ENCODE measurements around the gene GPC1.

The GPC1 gene

GRCh38 chr2:240398661-240399267 is 36.7 kb upstream of the GPC1 start:
- DNase-seq (ENCODE audit: low read depth) = no peak
- TF ChIP-seq, protein P1, sequence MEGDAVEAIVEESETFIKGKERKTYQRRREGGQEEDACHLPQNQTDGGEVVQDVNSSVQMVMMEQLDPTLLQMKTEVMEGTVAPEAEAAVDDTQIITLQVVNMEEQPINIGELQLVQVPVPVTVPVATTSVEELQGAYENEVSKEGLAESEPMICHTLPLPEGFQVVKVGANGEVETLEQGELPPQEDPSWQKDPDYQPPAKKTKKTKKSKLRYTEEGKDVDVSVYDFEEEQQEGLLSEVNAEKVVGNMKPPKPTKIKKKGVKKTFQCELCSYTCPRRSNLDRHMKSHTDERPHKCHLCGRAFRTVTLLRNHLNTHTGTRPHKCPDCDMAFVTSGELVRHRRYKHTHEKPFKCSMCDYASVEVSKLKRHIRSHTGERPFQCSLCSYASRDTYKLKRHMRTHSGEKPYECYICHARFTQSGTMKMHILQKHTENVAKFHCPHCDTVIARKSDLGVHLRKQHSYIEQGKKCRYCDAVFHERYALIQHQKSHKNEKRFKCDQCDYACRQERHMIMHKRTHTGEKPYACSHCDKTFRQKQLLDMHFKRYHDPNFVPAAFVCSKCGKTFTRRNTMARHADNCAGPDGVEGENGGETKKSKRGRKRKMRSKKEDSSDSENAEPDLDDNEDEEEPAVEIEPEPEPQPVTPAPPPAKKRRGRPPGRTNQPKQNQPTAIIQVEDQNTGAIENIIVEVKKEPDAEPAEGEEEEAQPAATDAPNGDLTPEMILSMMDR (conservative IDR thresholded peaks at IDR 0.05; ENCODE audit: control insufficient read depth, insufficient read depth, low read depth, low read length) = no peak
- H3K4me3 ChIP-seq (ENCODE audit: control insufficient read depth, low read depth, low read length) = no peak overlapping the region

GRCh38 chr2:240399419-240400324 is 35.8 kb upstream of the GPC1 start:
- TF ChIP-seq, protein P1 (conservative IDR thresholded peaks at IDR 0.05; ENCODE audit: control insufficient read depth, insufficient read depth, low read depth, low read length) = no peak
- DNase-seq (ENCODE audit: low read depth) = no peak
- no peak overlapping the region for H3K4me3 ChIP-seq (ENCODE audit: control insufficient read depth, low read depth, low read length)

- no peak overlapping the region for H3K4me3 ChIP-seq (ENCODE audit: control insufficient read depth, low read depth, low read length)
- DNase-seq (ENCODE audit: low read depth) = no peak
- TF ChIP-seq, protein P1 (conservative IDR thresholded peaks at IDR 0.05; ENCODE audit: control insufficient read depth, insufficient read depth, low read depth, low read length) = no peak
Observed at GRCh38 chr2:240400371-240401161, 34.9 kb upstream of the GPC1 start.

DNA sequence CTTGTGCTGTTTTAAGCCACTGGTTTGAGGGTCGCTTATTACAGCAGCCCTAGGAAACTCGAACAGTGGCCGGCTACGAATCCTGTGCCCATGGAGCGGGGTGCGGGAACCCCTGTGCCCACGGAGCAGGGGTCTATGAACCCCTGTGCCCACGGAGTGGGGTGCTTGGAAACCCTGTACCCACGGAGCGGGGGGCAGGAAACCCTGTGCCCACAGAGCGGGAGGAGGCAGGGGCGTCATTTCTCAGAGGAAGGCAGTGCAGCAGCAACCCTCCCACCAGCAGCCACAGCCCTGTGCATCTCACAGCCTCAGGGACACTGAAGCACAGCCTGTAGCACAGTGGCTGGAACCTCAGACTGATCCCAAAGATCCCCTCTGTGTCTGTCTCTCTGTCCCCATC is 34.2 kb upstream of the GPC1 start:
- no peak for DNase-seq (ENCODE audit: low read depth)
- H3K4me3 ChIP-seq (ENCODE audit: control insufficient read depth, low read depth, low read length) = no peak overlapping the region
- TF ChIP-seq, protein P1 (conservative IDR thresholded peaks at IDR 0.05; ENCODE audit: control insufficient read depth, insufficient read depth, low read depth, low read length) = no peak

GRCh38 chr2:240401781-240402551 is 33.5 kb upstream of the GPC1 start:
- no peak for DNase-seq (ENCODE audit: low read depth)
- TF ChIP-seq, protein P1 (conservative IDR thresholded peaks at IDR 0.05; ENCODE audit: control insufficient read depth, insufficient read depth, low read depth, low read length) = no peak
- H3K4me3 ChIP-seq (ENCODE audit: control insufficient read depth, low read depth, low read length) = no peak overlapping the region
